Astrocyte (in vitro differentiated cells and primary cell): ENCODE measurements around the gene ATP2C2. TPM values are rescaled to one million over a fixed set of nuclear protein-coding genes. Genes with fewer than 3 reads are reported as not detected.

Source experiments
- DNase-seq: peaks from one replicate; pipeline ENCODE4 v3.0.0-alpha.2; 2010; ENCODE audit warnings: low read depth
- FAIRE-seq: peaks from 2 replicates; lab custom pipeline; 2011; peaks lifted over from hg19 to GRCh38; lab: Jason Lieb, UNC
- H2AFZ ChIP-seq: 2 replicates; pipeline ENCODE4 v1.6.0; 2012; ENCODE audit warnings: low read depth, low read length, inconsistent platforms
- H3K27ac ChIP-seq: 2 replicates; pipeline ENCODE4 v1.5.1; 2011; ENCODE audit warnings: low read depth, low read length, inconsistent platforms
- H3K27me3 ChIP-seq: 2 replicates; pipeline ENCODE4 v1.6.0; 2011; ENCODE audit warnings: low read length, inconsistent platforms; ENCODE audit not compliant: insufficient read depth
- H3K36me3 ChIP-seq: 2 replicates; pipeline ENCODE4 v1.5.1; 2011; ENCODE audit warnings: low read length, inconsistent platforms; ENCODE audit not compliant: insufficient read depth
- H3K4me1 ChIP-seq: 2 replicates; pipeline ENCODE4 v1.5.1; 2011; ENCODE audit warnings: low read length, inconsistent platforms; ENCODE audit not compliant: insufficient read depth
- H3K4me2 ChIP-seq: 2 replicates; pipeline ENCODE4 v1.6.0; 2012; ENCODE audit warnings: low read length, inconsistent platforms
- H3K4me3 ChIP-seq: 2 replicates; pipeline ENCODE4 v1.5.1; 2011; ENCODE audit warnings: low read depth, mild to moderate bottlenecking, low read length, inconsistent platforms; ENCODE audit not compliant: insufficient read depth
- H3K79me2 ChIP-seq: 2 replicates; pipeline ENCODE4 v1.6.0; 2012; ENCODE audit warnings: mild to moderate bottlenecking, low read length, inconsistent platforms; ENCODE audit not compliant: insufficient read depth
- H3K9ac ChIP-seq: 2 replicates; pipeline ENCODE4 v1.6.0; 2012; ENCODE audit warnings: mild to moderate bottlenecking, low read length, inconsistent platforms
- H3K9me3 ChIP-seq: 2 replicates; pipeline ENCODE4 v1.5.1; 2012; ENCODE audit warnings: low read depth, mild to moderate bottlenecking, low read length, inconsistent platforms; ENCODE audit not compliant: insufficient read depth
- H4K20me1 ChIP-seq: 2 replicates; pipeline ENCODE4 v1.6.0; 2012; ENCODE audit warnings: low read length, inconsistent platforms; ENCODE audit not compliant: insufficient read depth
- H3K27ac Mint-ChIP-seq: one replicate; pipeline ENCODE4 v1.8.0; 2021; ENCODE audit warnings: mild to moderate bottlenecking, mixed read lengths; ENCODE audit not compliant: unreplicated experiment
- H3K27me3 Mint-ChIP-seq: one replicate; pipeline ENCODE4 v1.8.0; 2021; ENCODE audit warnings: low read depth, mixed read lengths; ENCODE audit not compliant: unreplicated experiment
- H3K36me3 Mint-ChIP-seq: one replicate; pipeline ENCODE4 v1.8.0; 2021; ENCODE audit warnings: low read depth, mixed read lengths; ENCODE audit not compliant: unreplicated experiment
- H3K4me1 Mint-ChIP-seq: one replicate; pipeline ENCODE4 v1.8.0; 2021; ENCODE audit warnings: low read depth, mixed read lengths; ENCODE audit not compliant: unreplicated experiment
- H3K4me3 Mint-ChIP-seq: one replicate; pipeline ENCODE4 v1.8.0; 2021; ENCODE audit warnings: mild to moderate bottlenecking, moderate library complexity, mixed read lengths; ENCODE audit not compliant: unreplicated experiment
- H3K9me3 Mint-ChIP-seq: one replicate; pipeline ENCODE4 v1.8.0; 2021; ENCODE audit warnings: mild to moderate bottlenecking, mixed read lengths; ENCODE audit not compliant: unreplicated experiment
- CTCF ChIP-seq: IDR thresholded peaks from 2 replicates; pipeline ENCODE4 v1.5.1; 2011; ENCODE audit warnings: low read depth, mild to moderate bottlenecking, inconsistent platforms, low read length, moderate library complexity; ENCODE audit not compliant: insufficient read depth
- EZH2 ChIP-seq: IDR thresholded peaks from 2 replicates; pipeline ENCODE4 v1.6.1; 2012; ENCODE audit warnings: mild to moderate bottlenecking, low read length, inconsistent platforms; ENCODE audit not compliant: insufficient read depth
- total RNA-seq: library from RNA; stranded (reverse); gene quantifications from 2 replicates; pipeline ENCODE4 v1.2.1, GENCODE V29; 2021

Gene ATP2C2
- total RNA-seq, 1 donor from 2014 or later = 0.41 TPM

GRCh38 chr16:84329843-84330684 is 38.3 kb upstream of the ATP2C2 start:
- Mint-ChIP-seq H3K4me3 (no peak overlapping the region), H3K9me3 (peaks cover 16% of the 10 kb centered on the region), H3K4me1 (peaks cover 5% of the 10 kb centered on the region), H3K27ac (no peak overlapping the region), H3K27me3 (peaks cover 17% of the 10 kb centered on the region), H3K36me3 (peaks cover 4% of the 10 kb centered on the region)
- no peaks in the 10 kb centered on the region for H3K4me1 ChIP-seq
- no peaks in the 10 kb centered on the region for H4K20me1 ChIP-seq
- peaks cover 2% of the 10 kb centered on the region for H3K27me3 ChIP-seq
- no peaks in the 10 kb centered on the region for H3K9me3 ChIP-seq
- no peak for TF ChIP-seq CTCF
- TF ChIP-seq EZH2 = no peak
- no peaks in the 10 kb centered on the region for H3K36me3 ChIP-seq
- no peak overlapping the region for H2AFZ ChIP-seq
- FAIRE-seq = no peak
- H3K4me3 ChIP-seq = no peak overlapping the region
- DNase-seq = no peak
- no peak overlapping the region for H3K4me2 ChIP-seq
- H3K9ac ChIP-seq = no peak overlapping the region
- no peak overlapping the region for H3K27ac ChIP-seq
- H3K79me2 ChIP-seq = no peaks in the 10 kb centered on the region

GRCh38 chr16:84330685-84331050 is 37.7 kb upstream of the ATP2C2 start:
- H3K4me2 ChIP-seq = no peak overlapping the region
- peaks cover 19% of the 10 kb centered on the region for H3K27me3 Mint-ChIP-seq
- no peak overlapping the region for H3K4me3 ChIP-seq
- no peak overlapping the region for H3K27ac Mint-ChIP-seq
- peaks cover 20% of the 10 kb centered on the region for H3K9me3 Mint-ChIP-seq
- no peaks in the 10 kb centered on the region for H3K9me3 ChIP-seq
- H3K27ac ChIP-seq = no peak overlapping the region
- peaks cover 5% of the 10 kb centered on the region for H3K4me1 Mint-ChIP-seq
- H2AFZ ChIP-seq = no peak overlapping the region
- no peak overlapping the region for H3K9ac ChIP-seq
- DNase-seq (no peak), FAIRE-seq (no peak)
- no peaks in the 10 kb centered on the region for H4K20me1 ChIP-seq
- no peak overlapping the region for H3K4me3 Mint-ChIP-seq
- H3K36me3 Mint-ChIP-seq = peaks cover 4% of the 10 kb centered on the region
- H3K79me2 ChIP-seq = no peaks in the 10 kb centered on the region
- no peaks in the 10 kb centered on the region for H3K4me1 ChIP-seq
- H3K27me3 ChIP-seq = peaks cover 2% of the 10 kb centered on the region
- no peak for TF ChIP-seq EZH2
- TF ChIP-seq CTCF = no peak
- no peaks in the 10 kb centered on the region for H3K36me3 ChIP-seq
